Mesodermal cell (in vitro differentiated cells): Measurements from ENCODE around the gene POLR2M.

Experiments used
- H3K27ac ChIP-seq: 2 replicates; pipeline ENCODE4 v1.7.0; 2013; ENCODE audit warnings: mild to moderate bottlenecking, low read depth, low read length, moderate library complexity; ENCODE audit not compliant: severe bottlenecking
- H3K36me3 ChIP-seq: 2 replicates; pipeline ENCODE4 v1.7.1; 2013; ENCODE audit warnings: mild to moderate bottlenecking, low read length, moderate library complexity; ENCODE audit not compliant: control insufficient read depth, insufficient read depth
- H3K4me1 ChIP-seq: one replicate; pipeline ENCODE4 v1.7.1; 2013; ENCODE audit warnings: mild to moderate bottlenecking, low read length; ENCODE audit not compliant: insufficient read depth, control insufficient read depth, poor library complexity, severe bottlenecking
- H3K4me3 ChIP-seq: 2 replicates; pipeline ENCODE4 v1.7.0; 2013; ENCODE audit warnings: low read length, control low read depth, mild to moderate bottlenecking; ENCODE audit not compliant: insufficient read depth, poor library complexity, severe bottlenecking; ENCODE audit errors: extremely low read depth
- H3K9me3 ChIP-seq: 2 replicates; pipeline ENCODE4 v1.7.1; 2013; ENCODE audit warnings: mild to moderate bottlenecking, low read length, moderate library complexity; ENCODE audit not compliant: control insufficient read depth
- WGBS, 2 experiments: methylation state at CpG; one replicate each; pipeline ENCODE4 v1.1.5; 2013; ENCODE audit warnings: missing lambda C conversion rate in 2 of 2; ENCODE audit not compliant: insufficient coverage in 2 of 2; 5-methylcytosine and 5-hydroxymethylcytosine counted together

Gene POLR2M

GRCh38 chr15:57736591-57736990, 30.1 kb downstream of the POLR2M start:
- Histone ChIP-seq H3K36me3 (no peaks in the 10 kb centered on the region), H3K4me1 (no peaks in the 10 kb centered on the region), H3K9me3 (no peaks in the 10 kb centered on the region), H3K27ac (no peak overlapping the region), H3K4me3 (no peak overlapping the region)
- 91% methylated on average over 2 of the region's 2 CpGs for WGBS, 2 experiments

DNA sequence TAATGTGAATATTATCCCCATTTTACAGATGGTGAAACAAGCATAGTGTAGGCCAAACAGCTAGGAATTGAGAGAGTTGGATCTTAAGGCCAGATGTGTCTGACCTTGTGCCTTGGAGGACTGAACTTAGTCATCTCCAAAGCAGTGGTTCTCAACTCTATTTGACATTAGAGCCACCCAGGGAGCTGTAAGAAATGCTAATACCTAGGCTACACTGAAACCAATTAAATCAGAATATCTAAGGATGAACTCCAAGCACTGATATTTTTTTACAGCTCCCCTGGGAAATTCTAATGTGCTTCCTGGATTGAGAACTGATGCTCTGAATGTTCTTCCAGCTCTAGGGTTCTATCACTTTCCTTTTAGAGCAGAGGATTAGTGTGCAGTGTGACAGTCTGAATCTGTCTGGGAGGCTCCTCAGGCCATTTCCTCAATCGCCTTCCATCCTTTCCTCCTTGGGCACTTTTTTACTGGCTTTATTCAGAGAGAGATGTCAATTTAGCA, 32.3 kb downstream of the POLR2M start:
- Histone ChIP-seq H3K4me3 (no peak overlapping the region), H3K9me3 (no peaks in the 10 kb centered on the region), H3K27ac (no peak overlapping the region), H3K4me1 (no peaks in the 10 kb centered on the region), H3K36me3 (no peaks in the 10 kb centered on the region)
- 60% methylated on average over 1 of the region's 1 CpG; no CpG with 5 or more reads in 1 of the 2 experiments for WGBS, 2 experiments

- Histone ChIP-seq H3K4me3 (no peak overlapping the region), H3K9me3 (no peaks in the 10 kb centered on the region), H3K36me3 (no peaks in the 10 kb centered on the region), H3K27ac (no peak overlapping the region), H3K4me1 (no peaks in the 10 kb centered on the region)
- 63 to 67% methylated on average over 2 to 4 of the region's 4 CpGs for WGBS, 2 experiments
Observed at GRCh38 chr15:57740048-57740447, 33.5 kb downstream of the POLR2M start.

- H3K27ac ChIP-seq = no peak overlapping the region
- 92% methylated on average over 2 of the region's 3 CpGs; no CpG with 5 or more reads in 1 of the 2 experiments for WGBS, 2 experiments
- no peaks in the 10 kb centered on the region for H3K36me3 ChIP-seq
- no peaks in the 10 kb centered on the region for H3K4me1 ChIP-seq
- no peaks in the 10 kb centered on the region for H3K9me3 ChIP-seq
- H3K4me3 ChIP-seq = no peak overlapping the region
Observed at GRCh38 chr15:57741089-57741488, 34.6 kb downstream of the POLR2M start.

DNA sequence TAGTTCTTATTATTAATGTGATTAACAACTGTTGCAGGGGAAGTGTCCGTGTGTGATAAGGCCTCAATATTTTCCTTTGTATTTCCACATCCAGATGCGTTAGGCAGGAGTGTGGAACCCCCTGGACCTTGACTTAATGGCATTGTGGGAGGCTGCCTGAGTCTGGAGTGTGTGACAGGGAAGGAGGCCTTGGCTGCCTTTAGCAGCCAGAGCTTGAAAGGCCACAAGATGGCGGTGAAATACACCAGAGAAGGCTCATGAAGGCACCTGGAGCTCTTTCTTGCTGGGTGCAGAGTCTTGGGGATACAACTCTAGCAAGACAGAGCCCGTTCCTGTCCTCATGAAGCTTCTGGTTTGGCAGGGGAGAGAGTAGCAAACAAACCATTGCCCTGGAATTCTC, 36.9 kb downstream of the POLR2M start:
- 90 to 92% methylated on average over 2 to 3 of the region's 4 CpGs for WGBS, 2 experiments
- Histone ChIP-seq H3K27ac (no peak overlapping the region), H3K4me1 (no peaks in the 10 kb centered on the region), H3K9me3 (no peaks in the 10 kb centered on the region), H3K36me3 (no peaks in the 10 kb centered on the region), H3K4me3 (no peak overlapping the region)

DNA sequence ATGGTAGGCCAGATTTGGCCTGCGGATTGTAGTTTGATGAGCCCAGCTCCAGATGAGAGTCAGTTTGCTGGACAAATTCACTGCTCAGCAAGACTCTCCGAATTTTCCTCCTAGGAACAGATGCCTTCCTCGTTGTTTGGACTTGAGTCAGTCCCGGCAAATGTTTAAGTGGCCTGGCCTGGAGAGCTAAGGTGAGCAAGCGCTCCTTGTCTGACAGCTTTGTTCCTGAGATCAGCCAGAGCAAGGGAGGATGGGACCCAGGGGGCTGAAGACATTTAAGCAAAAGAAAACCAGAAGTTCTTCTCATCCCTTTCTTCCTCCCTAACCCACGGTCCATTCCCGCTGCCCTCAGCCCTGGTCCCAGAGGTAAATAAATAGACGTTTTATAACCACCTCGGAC, 40.3 kb downstream of the POLR2M start:
- Histone ChIP-seq H3K9me3 (no peaks in the 10 kb centered on the region), H3K4me1 (no peaks in the 10 kb centered on the region), H3K4me3 (no peak overlapping the region), H3K36me3 (no peaks in the 10 kb centered on the region), H3K27ac (no peak overlapping the region)
- WGBS, 2 experiments = 90 to 91% methylated on average over 6 to 7 of the region's 9 CpGs

DNA sequence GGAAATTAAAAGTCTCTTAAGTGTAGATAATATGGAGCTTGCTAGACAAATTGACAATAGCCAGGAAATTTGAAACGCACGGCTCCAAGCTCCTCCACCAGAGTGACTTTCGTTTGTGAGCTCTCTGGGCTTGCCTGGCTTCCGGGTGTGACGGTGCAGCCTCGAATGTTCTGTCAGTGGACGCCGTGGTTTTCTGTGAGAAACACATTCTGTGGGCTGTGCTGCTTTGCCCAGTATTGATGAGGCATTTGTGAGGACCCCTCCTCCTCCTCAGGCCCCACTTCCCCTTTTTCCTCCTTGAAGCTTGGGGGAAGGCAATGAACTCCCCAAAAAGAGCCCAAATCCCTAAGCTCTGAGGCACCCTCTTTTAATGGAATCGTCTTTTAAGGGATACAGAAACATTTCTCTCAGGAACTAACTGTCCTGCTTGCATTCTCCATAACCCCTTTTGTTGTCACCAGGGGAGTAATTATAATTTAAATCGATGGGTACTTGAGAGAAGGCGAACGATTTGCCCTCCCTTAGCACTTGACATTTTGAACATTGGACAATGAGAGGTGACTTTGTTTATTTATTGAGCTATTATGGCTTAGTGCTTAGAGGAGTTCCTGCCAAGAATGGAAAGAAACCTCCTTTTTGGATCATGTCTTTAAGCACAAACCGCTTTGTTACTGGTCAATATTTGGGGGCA, 40.8 kb downstream of the POLR2M start:
- WGBS, 2 experiments = 70 to 77% methylated on average over 10 of the region's 13 CpGs

DNA sequence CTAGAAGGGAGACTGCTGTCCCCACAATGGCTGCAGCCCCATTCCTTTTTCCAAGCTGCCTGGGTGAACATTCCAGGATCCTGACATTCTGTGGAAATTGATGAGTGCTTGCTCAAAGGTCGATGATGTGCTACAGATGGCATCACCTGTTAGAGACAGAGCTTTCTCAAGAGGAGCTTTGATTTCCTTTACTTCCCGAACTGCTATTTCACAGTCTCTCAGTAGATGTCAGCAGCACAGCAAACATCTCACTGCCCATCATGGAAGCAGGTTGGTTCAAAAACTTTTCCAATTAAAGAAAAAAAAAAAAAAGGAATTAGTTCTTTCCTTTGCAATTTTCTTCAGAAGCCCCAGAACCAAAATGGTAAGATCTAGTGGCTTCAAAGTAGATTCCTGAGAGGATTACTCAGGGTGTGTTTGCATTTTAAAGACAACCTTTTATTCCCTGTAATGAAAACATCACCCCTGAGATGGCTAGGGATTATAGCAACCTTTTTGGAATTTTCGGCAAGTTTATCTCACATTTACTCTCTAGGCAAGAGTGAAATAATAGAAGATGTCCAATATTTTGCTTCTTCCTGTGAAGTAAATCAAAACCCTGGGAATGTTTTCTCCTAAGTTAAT, 44.8 kb downstream of the POLR2M start:
- Histone ChIP-seq H3K27ac (no peak overlapping the region), H3K36me3 (no peaks in the 10 kb centered on the region), H3K4me3 (no peak overlapping the region), H3K4me1 (no peaks in the 10 kb centered on the region), H3K9me3 (no peaks in the 10 kb centered on the region)
- 17 to 50% methylated on average over 1 to 2 of the region's 3 CpGs for WGBS, 2 experiments

More for the DNA sequence above, 40.8 kb downstream of the POLR2M start:
- Histone ChIP-seq H3K9me3 (no peaks in the 10 kb centered on the region), H3K27ac (no peak overlapping the region), H3K4me1 (no peaks in the 10 kb centered on the region), H3K36me3 (no peaks in the 10 kb centered on the region), H3K4me3 (no peak overlapping the region)

- no peak overlapping the region for H3K27ac ChIP-seq
- no peaks in the 10 kb centered on the region for H3K9me3 ChIP-seq
- 72 to 76% methylated on average over 8 to 9 of the region's 9 CpGs for WGBS, 2 experiments
- no peaks in the 10 kb centered on the region for H3K36me3 ChIP-seq
- H3K4me3 ChIP-seq = no peak overlapping the region
- no peaks in the 10 kb centered on the region for H3K4me1 ChIP-seq
Observed at GRCh38 chr15:57752436-57752835, 45.9 kb downstream of the POLR2M start.

DNA sequence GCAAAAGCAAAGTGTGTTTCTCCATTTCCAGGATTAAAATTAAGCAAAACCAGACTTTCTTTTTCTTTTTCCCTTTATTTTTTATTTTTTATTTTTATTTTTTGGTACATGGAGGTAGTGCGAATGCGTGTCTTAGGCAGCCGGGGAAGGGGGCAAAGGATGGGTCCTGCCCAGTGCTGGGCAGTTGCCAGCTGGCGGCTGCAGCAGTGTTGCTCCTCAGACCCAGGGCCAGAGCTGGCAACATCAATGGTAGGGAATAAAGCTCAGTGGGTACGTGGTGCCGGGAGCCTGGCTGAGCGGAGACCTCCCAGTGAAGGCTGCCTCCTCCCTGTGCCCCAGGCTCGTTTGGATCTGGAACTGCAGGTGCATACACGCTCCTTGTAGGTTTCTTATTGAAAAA, 46.3 kb downstream of the POLR2M start:
- H3K27ac ChIP-seq = no peak overlapping the region
- no peak overlapping the region for H3K4me3 ChIP-seq
- 92 to 94% methylated on average over 6 to 7 of the region's 9 CpGs for WGBS, 2 experiments
- no peaks in the 10 kb centered on the region for H3K4me1 ChIP-seq
- no peaks in the 10 kb centered on the region for H3K9me3 ChIP-seq
- H3K36me3 ChIP-seq = no peaks in the 10 kb centered on the region

DNA sequence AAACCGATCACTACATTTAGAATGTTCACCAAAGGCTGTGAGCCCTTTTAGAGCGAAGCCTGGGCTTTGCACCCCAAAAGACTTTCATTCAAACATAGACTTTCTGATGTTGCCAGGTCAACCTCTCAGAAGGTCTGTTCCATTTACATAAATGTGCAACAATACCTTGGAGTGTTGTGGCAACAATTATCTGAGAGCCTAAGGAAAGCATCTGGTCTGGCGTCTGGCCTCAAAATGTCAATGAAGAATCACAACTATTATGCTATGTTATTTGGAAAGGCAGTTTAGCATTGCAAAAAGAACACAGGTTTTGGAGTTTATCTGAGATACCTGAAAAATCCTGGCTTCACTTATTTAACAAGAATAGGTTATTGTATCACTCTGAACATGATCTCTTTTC, 50.0 kb downstream of the POLR2M start:
- 89 to 100% methylated on average over 2 of the region's 3 CpGs for WGBS, 2 experiments
- no peak overlapping the region for H3K4me3 ChIP-seq
- no peaks in the 10 kb centered on the region for H3K36me3 ChIP-seq
- no peak overlapping the region for H3K27ac ChIP-seq
- no peaks in the 10 kb centered on the region for H3K9me3 ChIP-seq
- no peaks in the 10 kb centered on the region for H3K4me1 ChIP-seq
